NCI-H82 (cell line): ENCODE data around the gene MMP17.

Source experiments
- DNase-seq: peaks from one replicate; lab custom pipeline; 2025; lab: John Stamatoyannopoulos, UW

Gene MMP17

DNA sequence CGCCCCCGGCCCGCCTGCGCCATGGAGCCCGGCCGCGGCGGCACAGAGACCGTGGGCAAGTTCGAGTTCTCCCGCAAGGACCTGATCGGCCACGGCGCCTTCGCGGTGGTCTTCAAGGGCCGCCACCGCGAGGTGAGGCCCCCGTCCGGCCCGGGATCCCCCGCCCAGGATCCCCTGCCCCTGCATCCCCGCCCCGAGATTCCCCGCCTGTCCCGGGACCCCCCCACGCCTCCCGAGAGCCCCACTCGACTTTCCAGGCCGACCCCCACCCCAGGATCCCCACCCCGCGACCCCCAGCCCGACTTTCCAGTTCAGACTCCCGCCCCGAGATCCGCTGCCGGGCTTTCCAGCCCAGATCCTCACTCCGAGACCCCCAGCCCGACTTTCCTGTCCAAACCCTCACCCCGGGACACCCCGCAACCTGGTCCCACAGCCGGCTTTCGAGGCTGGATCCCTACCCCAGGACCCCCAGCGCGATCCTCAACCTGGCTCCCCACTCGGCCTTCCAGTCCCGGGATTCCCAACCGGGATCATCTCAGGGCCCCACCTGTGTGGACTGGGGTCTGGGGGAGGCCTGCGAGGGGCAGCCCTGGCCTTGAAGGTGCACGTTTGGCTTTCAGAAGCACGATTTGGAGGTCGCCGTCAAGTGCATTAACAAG lies 66.9 kb downstream of the MMP17 start:
- peak; percentile 39 for DNase-seq

GRCh38 chr12:131895640-131896079 lies 67.5 kb downstream of the MMP17 start:
- DNase-seq, result no peak

DNA sequence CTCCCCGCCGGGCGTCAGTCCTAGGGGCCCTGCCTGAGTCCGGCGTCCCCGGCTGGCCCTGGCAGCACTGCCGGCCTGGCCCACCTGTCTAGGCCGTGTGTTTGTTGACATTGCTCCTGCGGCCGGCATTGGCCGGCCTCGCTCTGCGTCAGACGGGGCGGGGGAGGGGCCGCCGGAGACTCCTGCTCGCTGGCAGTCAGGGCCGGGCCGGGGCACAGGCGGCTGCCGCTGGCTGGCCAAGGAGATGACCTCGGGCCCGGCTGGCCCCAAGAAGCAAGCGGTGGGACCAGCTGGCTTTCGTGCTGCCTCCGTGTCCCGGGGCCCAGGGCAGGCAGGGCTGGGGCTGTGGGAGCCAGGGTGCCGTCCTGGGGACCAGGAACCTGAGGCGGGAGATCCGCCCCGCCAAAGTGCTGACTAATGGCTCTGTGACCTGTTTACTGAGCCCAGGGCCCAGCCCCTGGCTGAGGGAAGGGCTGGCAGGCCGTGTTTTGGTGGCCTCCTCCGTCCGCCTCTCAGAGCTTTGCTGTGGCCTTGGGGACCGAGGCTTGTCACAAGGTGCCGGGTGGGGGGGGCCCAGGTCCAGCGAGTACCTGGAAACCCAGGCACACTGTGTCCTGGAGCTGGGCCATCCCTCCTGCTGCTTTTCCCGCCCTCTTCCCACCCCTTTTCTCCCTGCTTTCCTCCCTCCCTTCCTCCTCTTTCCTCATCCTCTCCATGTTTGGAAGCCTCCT lies 68.1 kb downstream of the MMP17 start:
- peak; percentile 84 for DNase-seq

- no peak for DNase-seq
These were observed 68.6 kb downstream of the MMP17 start for GRCh38 chr12:131896811-131897270.

DNA sequence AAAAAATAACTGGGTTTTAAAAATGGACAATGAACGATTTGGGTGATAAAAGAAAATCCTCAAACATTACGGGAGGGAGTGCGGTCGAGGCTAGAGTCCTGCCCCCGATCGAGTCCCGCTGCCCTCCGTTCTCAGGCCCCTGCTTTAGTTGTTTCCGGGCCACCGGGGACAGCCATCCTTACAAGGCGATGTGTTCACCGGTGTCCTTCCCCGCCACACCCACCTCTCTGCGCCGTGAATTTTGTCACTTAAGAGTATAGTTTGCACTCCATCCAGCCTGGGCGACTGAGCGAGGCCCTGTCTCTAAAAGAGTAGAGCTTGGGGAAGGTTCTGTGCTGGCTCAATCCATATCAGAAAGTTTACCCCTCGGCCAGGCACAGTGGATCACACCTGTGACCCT lies 69.1 kb downstream of the MMP17 start:
- DNase-seq, result no peak

DNA sequence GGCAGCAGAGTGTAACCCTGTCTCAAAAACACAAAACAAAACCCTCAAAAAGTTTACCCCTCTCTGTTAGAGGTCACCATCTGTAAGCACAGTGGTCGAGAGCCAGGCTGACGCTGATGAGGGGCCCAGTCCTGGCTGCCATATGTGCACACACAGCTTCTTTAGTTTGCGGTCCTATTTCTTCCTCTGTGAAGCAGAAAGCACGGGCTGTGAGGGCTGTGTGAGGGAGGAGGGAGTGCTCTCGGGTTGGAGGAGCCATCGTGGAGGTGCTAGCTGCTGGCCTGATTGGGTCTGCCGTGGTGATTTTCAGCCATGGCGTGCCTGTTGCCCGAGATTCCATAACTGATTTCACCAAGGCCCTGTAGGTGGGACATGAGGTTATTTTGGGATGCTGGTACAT lies 69.7 kb downstream of the MMP17 start:
- DNase-seq, result no peak

DNA sequence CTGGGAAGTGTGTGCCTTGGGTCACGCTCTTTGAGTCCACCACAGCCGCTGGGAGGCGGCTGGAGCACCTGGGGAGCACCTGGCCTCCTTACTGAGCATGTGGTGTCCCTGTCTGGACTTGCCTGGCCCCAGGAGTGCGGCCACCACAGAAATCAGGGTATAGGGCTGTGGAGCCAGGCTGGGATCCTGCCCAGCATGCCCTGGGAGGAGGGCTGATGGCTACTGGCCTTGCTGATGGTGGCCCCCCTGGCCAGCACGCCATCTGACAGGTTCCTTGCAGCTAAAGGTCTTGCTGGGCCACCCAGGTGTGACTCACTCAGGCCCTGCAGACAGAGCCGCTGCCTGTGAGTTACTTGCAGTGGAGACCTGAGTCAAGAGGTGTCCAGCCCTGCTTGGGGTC lies 72.2 kb downstream of the MMP17 start:
- no peak for DNase-seq
